ENCODE measurements around the gene GULP1. TPM values are rescaled to one million over a fixed set of nuclear protein-coding genes. Genes with fewer than 3 reads are reported as not detected.

The GULP1 gene
- total RNA-seq, 1 donor from 2014 or later = 39.1 TPM

DNA sequence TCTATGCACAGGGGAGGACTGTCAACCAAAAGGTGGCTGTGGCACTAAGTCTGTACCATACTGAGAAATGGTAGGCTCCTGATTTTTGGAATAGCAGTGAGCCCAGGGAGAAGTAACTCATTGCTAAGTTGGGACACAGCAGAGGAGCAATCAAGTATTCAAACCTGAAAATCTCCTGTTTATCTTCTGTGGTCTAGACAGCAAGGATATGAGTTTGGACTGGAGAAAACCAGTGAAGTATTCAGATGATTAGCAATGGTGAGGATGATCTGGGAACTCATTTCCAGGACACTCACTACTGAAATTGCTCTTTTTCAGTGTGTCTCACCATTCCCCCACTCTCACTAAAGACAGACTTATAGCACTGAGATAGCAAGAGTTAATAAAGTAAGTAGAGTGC is 112.0 kb downstream of the GULP1 start:
- Mint-ChIP-seq H3K27me3 (ENCODE audit: low read depth) (no peaks in the 10 kb centered on the region), H3K4me3 (no peak overlapping the region), H3K9me3 (peaks cover 10% of the 10 kb centered on the region), H3K4me1 (peaks cover 6% of the 10 kb centered on the region), H3K36me3 (ENCODE audit: low read depth) (peaks cover 11% of the 10 kb centered on the region), H3K27ac (ENCODE audit: unreplicated experiment) (no peak overlapping the region)
- TF ChIP-seq, protein P1, sequence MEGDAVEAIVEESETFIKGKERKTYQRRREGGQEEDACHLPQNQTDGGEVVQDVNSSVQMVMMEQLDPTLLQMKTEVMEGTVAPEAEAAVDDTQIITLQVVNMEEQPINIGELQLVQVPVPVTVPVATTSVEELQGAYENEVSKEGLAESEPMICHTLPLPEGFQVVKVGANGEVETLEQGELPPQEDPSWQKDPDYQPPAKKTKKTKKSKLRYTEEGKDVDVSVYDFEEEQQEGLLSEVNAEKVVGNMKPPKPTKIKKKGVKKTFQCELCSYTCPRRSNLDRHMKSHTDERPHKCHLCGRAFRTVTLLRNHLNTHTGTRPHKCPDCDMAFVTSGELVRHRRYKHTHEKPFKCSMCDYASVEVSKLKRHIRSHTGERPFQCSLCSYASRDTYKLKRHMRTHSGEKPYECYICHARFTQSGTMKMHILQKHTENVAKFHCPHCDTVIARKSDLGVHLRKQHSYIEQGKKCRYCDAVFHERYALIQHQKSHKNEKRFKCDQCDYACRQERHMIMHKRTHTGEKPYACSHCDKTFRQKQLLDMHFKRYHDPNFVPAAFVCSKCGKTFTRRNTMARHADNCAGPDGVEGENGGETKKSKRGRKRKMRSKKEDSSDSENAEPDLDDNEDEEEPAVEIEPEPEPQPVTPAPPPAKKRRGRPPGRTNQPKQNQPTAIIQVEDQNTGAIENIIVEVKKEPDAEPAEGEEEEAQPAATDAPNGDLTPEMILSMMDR (conservative IDR thresholded peaks at IDR 0.05) = no peak
- DNase-seq (ENCODE audit: low read depth, low spot score) = no peak

DNA sequence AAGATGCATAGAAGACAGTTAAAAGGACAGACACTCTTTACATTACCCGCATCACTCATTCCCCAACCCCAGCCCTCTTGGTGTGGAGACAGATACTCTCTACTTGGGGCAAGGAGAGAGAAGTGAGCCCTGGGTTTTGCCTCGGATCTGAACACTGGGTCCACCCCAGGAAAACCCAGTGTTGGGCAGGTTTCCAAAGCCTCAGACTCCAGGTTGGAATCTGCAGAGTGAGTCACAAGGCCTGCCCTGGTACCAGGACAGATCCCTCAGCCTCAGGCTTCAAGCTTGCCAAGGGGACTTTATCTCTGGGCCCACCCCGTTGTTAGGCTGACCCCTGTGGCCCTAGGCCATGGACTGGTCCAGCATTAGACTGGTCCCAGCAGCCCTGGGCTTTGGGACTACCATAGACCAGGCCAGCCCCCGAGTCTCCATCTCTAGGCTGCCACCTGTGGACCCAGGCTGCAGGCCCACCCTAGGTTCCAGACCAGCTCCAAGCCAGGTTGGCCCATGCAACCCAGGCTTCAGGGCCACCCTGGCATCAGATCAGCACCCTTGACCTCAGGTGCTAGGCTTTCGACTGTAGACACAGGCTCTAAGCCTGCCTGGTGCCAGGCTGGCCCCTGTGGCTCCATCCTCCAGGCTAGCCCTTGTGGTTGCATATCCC is 112.8 kb downstream of the GULP1 start:
- Mint-ChIP-seq H3K27ac (ENCODE audit: unreplicated experiment) (no peak overlapping the region), H3K4me1 (no peaks in the 10 kb centered on the region), H3K27me3 (ENCODE audit: low read depth) (no peaks in the 10 kb centered on the region), H3K36me3 (ENCODE audit: low read depth) (peaks cover 14% of the 10 kb centered on the region), H3K4me3 (no peak overlapping the region), H3K9me3 (peaks cover 10% of the 10 kb centered on the region)
- no peak for DNase-seq (ENCODE audit: low read depth, low spot score)
- TF ChIP-seq, protein P1 (conservative IDR thresholded peaks at IDR 0.05) = no peak

DNA sequence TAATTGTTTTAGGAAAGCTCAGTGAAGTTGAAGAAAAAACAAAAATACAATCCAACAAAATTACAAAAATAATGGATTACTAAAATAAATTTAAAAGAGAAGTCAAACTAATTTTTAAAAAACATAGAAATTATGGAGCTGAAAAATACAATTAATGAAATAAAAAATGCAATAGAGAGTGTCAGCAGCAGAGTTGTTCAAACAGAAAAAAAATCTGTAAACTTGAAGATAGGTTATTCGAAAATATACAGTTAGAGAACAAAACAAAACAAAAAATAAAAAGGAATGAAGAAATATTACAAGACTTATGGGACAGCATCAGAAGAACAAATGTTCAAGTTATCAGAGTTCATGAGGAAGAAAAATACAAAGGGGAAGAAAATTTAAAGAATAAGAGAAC is 114.7 kb downstream of the GULP1 start:
- H3K4me1 Mint-ChIP-seq = no peaks in the 10 kb centered on the region
- peaks cover 19% of the 10 kb centered on the region for H3K36me3 Mint-ChIP-seq (ENCODE audit: low read depth)

DNA sequence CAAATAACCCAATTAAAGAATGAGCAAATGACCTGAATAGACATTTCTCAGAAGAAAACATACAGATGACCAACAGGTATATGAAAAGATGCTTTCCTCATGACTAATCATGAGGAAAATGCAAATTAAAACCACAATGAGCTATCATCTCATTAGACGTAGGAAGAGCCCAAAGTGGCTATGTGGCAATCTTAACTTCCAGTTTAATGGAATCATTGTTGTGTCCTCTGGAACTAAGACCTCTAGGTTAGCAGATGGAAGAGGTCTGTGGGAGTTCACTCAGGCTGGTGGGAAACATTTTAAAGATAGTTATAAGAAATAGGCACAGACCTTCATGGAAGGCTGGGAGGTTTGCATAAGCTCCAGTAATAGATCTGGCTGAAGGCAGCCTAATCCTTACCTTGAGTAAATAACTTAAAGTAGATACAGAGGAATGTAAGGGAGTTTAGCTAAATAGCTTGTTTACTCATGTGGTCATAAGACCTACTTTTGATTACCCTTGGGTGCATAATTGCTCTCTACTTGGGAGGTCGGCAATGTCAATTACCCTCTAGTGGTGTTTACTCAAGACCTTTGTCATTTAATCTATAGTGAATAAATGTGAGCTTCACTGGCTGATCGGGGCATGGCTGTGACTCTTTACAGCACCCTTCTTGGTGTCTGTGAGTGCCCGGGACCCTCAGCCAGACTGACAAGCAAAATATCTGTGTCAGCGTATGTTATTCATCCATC is 119.0 kb downstream of the GULP1 start:
- Mint-ChIP-seq H3K27ac (ENCODE audit: unreplicated experiment) (no peak overlapping the region), H3K9me3 (peaks cover 27% of the 10 kb centered on the region), H3K27me3 (ENCODE audit: low read depth) (no peaks in the 10 kb centered on the region), H3K4me3 (no peak overlapping the region), H3K4me1 (peaks cover 11% of the 10 kb centered on the region), H3K36me3 (ENCODE audit: low read depth) (peaks cover 35% of the 10 kb centered on the region)
- TF ChIP-seq, protein P1 (conservative IDR thresholded peaks at IDR 0.05) = no peak
- DNase-seq (ENCODE audit: low read depth, low spot score) = no peak

More for the DNA sequence above, 114.7 kb downstream of the GULP1 start:
- H3K9me3 Mint-ChIP-seq = peaks cover 16% of the 10 kb centered on the region
- no peaks in the 10 kb centered on the region for H3K27me3 Mint-ChIP-seq (ENCODE audit: low read depth)
- no peak overlapping the region for H3K27ac Mint-ChIP-seq (ENCODE audit: unreplicated experiment)
- TF ChIP-seq, protein P1 (conservative IDR thresholded peaks at IDR 0.05) = no peak
- no peak for DNase-seq (ENCODE audit: low read depth, low spot score)
- no peak overlapping the region for H3K4me3 Mint-ChIP-seq

DNA sequence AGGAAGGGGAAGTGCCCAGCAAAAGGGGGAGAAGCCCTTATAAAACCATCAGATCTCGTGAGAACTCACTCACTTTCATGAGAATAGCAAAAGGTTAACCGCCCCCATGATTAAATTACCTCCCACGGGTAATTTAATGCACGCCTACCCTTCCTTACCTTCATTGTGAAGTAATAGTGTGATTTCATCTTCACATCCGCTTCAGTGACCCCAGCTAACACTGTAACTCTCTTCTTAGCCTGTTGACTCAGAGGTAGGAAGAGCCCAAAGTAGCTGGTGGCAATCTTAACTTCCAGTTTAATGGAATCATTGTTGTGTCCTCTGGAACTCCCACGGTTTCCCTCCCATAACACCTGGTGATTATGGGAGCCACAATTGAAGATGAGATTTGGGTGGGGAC is 120.5 kb downstream of the GULP1 start:
- Mint-ChIP-seq H3K9me3 (peaks cover 23% of the 10 kb centered on the region), H3K4me3 (no peak overlapping the region), H3K27me3 (ENCODE audit: low read depth) (no peaks in the 10 kb centered on the region), H3K4me1 (peaks cover 26% of the 10 kb centered on the region), H3K36me3 (ENCODE audit: low read depth) (peaks cover 30% of the 10 kb centered on the region), H3K27ac (ENCODE audit: unreplicated experiment) (peak overlapping the region; percentile 12)
- TF ChIP-seq, protein P1 (conservative IDR thresholded peaks at IDR 0.05) = no peak
- no peak for DNase-seq (ENCODE audit: low read depth, low spot score)

All from neural crest cell (in vitro differentiated cells).